Keratinocyte (primary cell): ENCODE measurements around the gene PDCD1LG2. TPM values are rescaled to one million over a fixed set of nuclear protein-coding genes. Genes with fewer than 3 reads are reported as not detected.

Source experiments
- DNase-seq: peaks from one replicate; pipeline ENCODE4 v3.0.0-alpha.2; 2011; ENCODE audit warnings: low read depth, missing footprints, low spot score
- FAIRE-seq: peaks from 2 replicates; lab custom pipeline; 2011; peaks lifted over from hg19 to GRCh38; lab: Jason Lieb, UNC
- H2AFZ ChIP-seq: 2 replicates; pipeline ENCODE4 v1.6.0; 2012; ENCODE audit warnings: low read length, control low read depth, inconsistent platforms; ENCODE audit not compliant: control insufficient read depth
- H3K27ac ChIP-seq: 2 replicates; pipeline ENCODE4 v1.5.1; 2011; ENCODE audit warnings: low read length; ENCODE audit not compliant: control insufficient read depth, insufficient read depth
- H3K27me3 ChIP-seq: 3 replicates; pipeline ENCODE4 v1.6.0; 2011; ENCODE audit warnings: low read length; ENCODE audit not compliant: control insufficient read depth, insufficient read depth; ENCODE audit errors: extremely low read depth
- H3K36me3 ChIP-seq, 2 experiments: 2 replicates in 1 of 2; 3 replicates in 1 of 2; pipeline ENCODE4 v1.5.1; 2011; ENCODE audit warnings: low read length in 2 of 2, mild to moderate bottlenecking in 1 of 2; ENCODE audit not compliant: control insufficient read depth in 2 of 2, insufficient read depth in 2 of 2; ENCODE audit errors: extremely low read depth in 1 of 2
- H3K4me1 ChIP-seq: 3 replicates; pipeline ENCODE4 v1.5.1; 2011; ENCODE audit warnings: low read length; ENCODE audit not compliant: control insufficient read depth, insufficient read depth; ENCODE audit errors: extremely low read depth
- H3K4me2 ChIP-seq: 3 replicates; pipeline ENCODE4 v1.6.0; 2011; ENCODE audit warnings: low read depth, low read length; ENCODE audit not compliant: control insufficient read depth, insufficient read depth; ENCODE audit errors: extremely low read depth
- H3K4me3 ChIP-seq, 3 experiments: fragments of 200-600 bp in 1 of 3; sonication (generic) in 1 of 3; 2 replicates in 2 of 3; 3 replicates in 1 of 3; pipeline ENCODE4 v1.5.1; 2011 to 2016; ENCODE audit warnings: low read length in 3 of 3, mild to moderate bottlenecking in 3 of 3, control low read depth in 2 of 3, inconsistent platforms in 1 of 3, low read depth in 1 of 3, mixed read lengths in 1 of 3, mixed run types in 1 of 3, moderate library complexity in 1 of 3; ENCODE audit not compliant: control insufficient read depth in 2 of 3, insufficient read depth in 2 of 3; ENCODE audit errors: extremely low read depth in 1 of 3
- H3K79me2 ChIP-seq: 2 replicates; pipeline ENCODE4 v1.6.0; 2012; ENCODE audit warnings: low read length; ENCODE audit not compliant: control insufficient read depth, insufficient read depth
- H3K9ac ChIP-seq: 3 replicates; pipeline ENCODE4 v1.6.0; 2011; ENCODE audit warnings: low read length; ENCODE audit not compliant: control insufficient read depth, insufficient read depth; ENCODE audit errors: extremely low read depth
- H3K9me1 ChIP-seq: 3 replicates; pipeline ENCODE4 v1.6.0; 2011; ENCODE audit warnings: low read length; ENCODE audit not compliant: control insufficient read depth, insufficient read depth; ENCODE audit errors: extremely low read depth
- H3K9me3 ChIP-seq: 2 replicates; pipeline ENCODE4 v1.5.1; 2012; ENCODE audit warnings: low read depth, low read length; ENCODE audit not compliant: control insufficient read depth
- H4K20me1 ChIP-seq: 3 replicates; pipeline ENCODE4 v1.6.0; 2011; ENCODE audit warnings: low read length; ENCODE audit not compliant: control insufficient read depth, insufficient read depth; ENCODE audit errors: extremely low read depth
- CTCF ChIP-seq, 3 experiments: IDR thresholded peaks in 1 of 3; conservative IDR thresholded peaks in 1 of 3; optimal IDR thresholded peaks in 1 of 3; 2 replicates in 2 of 3; 3 replicates in 1 of 3; pipeline versions ENCODE3 to v1.5.1; 2011; ENCODE audit warnings: low read length in 3 of 3, mild to moderate bottlenecking in 3 of 3, moderate library complexity in 2 of 3, control low read depth in 1 of 3, inconsistent platforms in 1 of 3; ENCODE audit not compliant: insufficient read depth in 2 of 3; ENCODE audit errors: extremely low read depth in 1 of 3
- EZH2 ChIP-seq: IDR thresholded peaks from one replicate; pipeline ENCODE4 v1.6.1; 2012; ENCODE audit warnings: inconsistent platforms, mild to moderate bottlenecking, low read length, moderate library complexity
- dilution Hi-C: fragments of 300-500 bp; cut with MboI; formaldehyde crosslinking; loops from one replicate; pipeline ENCODE4 v1.7.0; 2020; ENCODE audit warnings: low sequenced_read_pairs; ENCODE audit not compliant: extremely low pct_ligation_motif_present
- polyA plus RNA-seq, 5 experiments: library from polyadenylated mRNA; depleted of rRNA in 3 of 5; stranded (reverse) in 3 of 5; stranded (forward) in 1 of 5; unstranded in 1 of 5; fragments of >200 nt; gene quantifications; 1 replicate in 1 of 5; 2 replicates in 3 of 5; 3 replicates in 1 of 5; pipeline versions ENCODE4 v1.2.1 to v1.2.3, GENCODE V29; 2011 to 2012; ENCODE audit warnings: missing spikeins in 2 of 5, low read depth in 1 of 5, low replicate concordance in 1 of 5

PDCD1LG2 gene
- polyA plus RNA-seq, 1 donor (not counting 4 experiments of a cell fraction or from before 2014, with no cell fraction given), result 20.2 TPM

GRCh38 chr9:5587024-5587423 is 76.7 kb downstream of the PDCD1LG2 start:
- Histone ChIP-seq H3K36me3 (no peaks in the 10 kb centered on the region), H2AFZ (no peak overlapping the region), H4K20me1 (no peaks in the 10 kb centered on the region), H3K9ac (no peak overlapping the region), H3K9me1 (no peaks in the 10 kb centered on the region), H3K27me3 (no peaks in the 10 kb centered on the region), H3K9me3 (no peaks in the 10 kb centered on the region), H3K4me3 (no peak overlapping the region), H3K4me1 (peaks cover 32% of the 10 kb centered on the region), H3K4me2 (no peak overlapping the region), H3K79me2 (no peaks in the 10 kb centered on the region), H3K27ac (peak overlapping the region; percentile 32)
- dilution Hi-C loops, result no loop called here
- TF ChIP-seq CTCF (optimal IDR thresholded peaks at IDR 0.05 in 1 of 3, IDR thresholded peaks at IDR 0.05 in 1 of 3, conservative IDR thresholded peaks at IDR 0.05 in 1 of 3; ENCODE audit: extremely low read depth in 1 of 3, insufficient read depth in 2 of 3, low read length in 3 of 3), result no peak
- TF ChIP-seq EZH2, result no peak
- DNase-seq, result no peak
- FAIRE-seq, result no peak

GRCh38 chr9:5592231-5592630 is 81.9 kb downstream of the PDCD1LG2 start:
- H3K4me2 ChIP-seq, result no peak overlapping the region
- H3K36me3 ChIP-seq, result no peaks in the 10 kb centered on the region
- DNase-seq (no peak), FAIRE-seq (no peak)
- H3K9ac ChIP-seq, result no peak overlapping the region
- H3K27me3 ChIP-seq, result no peaks in the 10 kb centered on the region
- H2AFZ ChIP-seq, result no peak overlapping the region
- no peaks in the 10 kb centered on the region for H4K20me1 ChIP-seq
- H3K9me3 ChIP-seq, result no peaks in the 10 kb centered on the region
- no peak overlapping the region for H3K27ac ChIP-seq
- peaks cover 14% of the 10 kb centered on the region for H3K4me1 ChIP-seq
- TF ChIP-seq EZH2, result no peak
- H3K79me2 ChIP-seq, result no peaks in the 10 kb centered on the region
- no peaks in the 10 kb centered on the region for H3K9me1 ChIP-seq
- dilution Hi-C loops, result no loop called here
- no peak overlapping the region for H3K4me3 ChIP-seq

GRCh38 chr9:5592904-5593303 is 82.6 kb downstream of the PDCD1LG2 start:
- Histone ChIP-seq H3K36me3 (no peaks in the 10 kb centered on the region), H3K9me3 (no peaks in the 10 kb centered on the region), H3K9ac (no peak overlapping the region), H3K27me3 (no peaks in the 10 kb centered on the region), H4K20me1 (no peaks in the 10 kb centered on the region), H3K9me1 (no peaks in the 10 kb centered on the region), H3K79me2 (no peaks in the 10 kb centered on the region), H3K4me2 (no peak overlapping the region), H2AFZ (no peak overlapping the region), H3K27ac (no peak overlapping the region), H3K4me3 (no peak overlapping the region), H3K4me1 (peaks cover 9% of the 10 kb centered on the region)
- dilution Hi-C loops, result no loop called here
- DNase-seq, result no peak
- TF ChIP-seq EZH2 (no peak), CTCF (optimal IDR thresholded peaks at IDR 0.05 in 1 of 3, IDR thresholded peaks at IDR 0.05 in 1 of 3, conservative IDR thresholded peaks at IDR 0.05 in 1 of 3; ENCODE audit: extremely low read depth in 1 of 3, insufficient read depth in 2 of 3, low read length in 3 of 3) (no peak)
- no peak for FAIRE-seq
